HUES6 (cell line): ENCODE results near the gene UBQLN1.
"Not testable (repeated sequence)": the region's sequence is repeated elsewhere in the genome, so short reads cannot be mapped to it uniquely, and the experiment has no call there.

Experiments
- H3K27ac ChIP-seq: 2 replicates; pipeline ENCODE4 v1.7.0; 2013; ENCODE audit warnings: low read depth, mild to moderate bottlenecking, low read length, inconsistent platforms
- H3K27me3 ChIP-seq: 2 replicates; pipeline ENCODE4 v1.6.1; 2013; ENCODE audit warnings: low read length; ENCODE audit not compliant: control insufficient read depth, insufficient read depth
- H3K36me3 ChIP-seq: 2 replicates; pipeline ENCODE4 v1.6.1; 2013; ENCODE audit warnings: low read length; ENCODE audit not compliant: control insufficient read depth, insufficient read depth
- H3K4me1 ChIP-seq: 2 replicates; pipeline ENCODE4 v1.6.1; 2013; ENCODE audit warnings: low read length; ENCODE audit not compliant: control insufficient read depth, insufficient read depth
- H3K4me3 ChIP-seq: 2 replicates; pipeline ENCODE4 v1.5.1; 2013; ENCODE audit warnings: low read depth, low read length
- H3K9ac ChIP-seq: one replicate; pipeline ENCODE4 v1.6.1; 2013; ENCODE audit warnings: mild to moderate bottlenecking, low read length
- H3K9me3 ChIP-seq: 2 replicates; pipeline ENCODE4 v1.6.1; 2013; ENCODE audit warnings: low read depth, low read length; ENCODE audit not compliant: control insufficient read depth, insufficient read depth

Gene UBQLN1

DNA sequence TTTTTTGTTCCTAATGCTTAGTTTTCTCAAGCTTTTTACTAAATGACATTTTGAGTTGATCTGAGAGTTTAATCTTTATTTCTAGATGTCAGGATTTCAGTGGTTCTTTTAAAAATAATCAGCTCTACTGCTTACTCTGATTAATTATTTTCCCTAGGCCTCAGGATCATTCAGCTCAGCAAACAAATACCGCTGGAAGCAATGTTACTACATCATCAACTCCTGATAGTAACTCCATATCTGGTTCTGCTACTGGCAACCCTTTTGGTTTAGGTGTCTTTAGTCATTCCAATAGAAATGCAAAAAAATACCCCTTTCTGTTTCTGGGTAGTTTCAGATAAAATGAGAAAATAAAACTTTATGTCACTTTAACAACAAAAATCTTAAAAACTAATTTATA is 90.5 kb downstream of the UBQLN1 start:
- Histone ChIP-seq H3K9ac (no peak overlapping the region), H3K36me3 (no peaks in the 10 kb centered on the region), H3K4me1 (peaks cover 7% of the 10 kb centered on the region), H3K27me3 (no peaks in the 10 kb centered on the region), H3K4me3 (no peak overlapping the region), H3K27ac (no peak overlapping the region), H3K9me3 (no peaks in the 10 kb centered on the region)

DNA sequence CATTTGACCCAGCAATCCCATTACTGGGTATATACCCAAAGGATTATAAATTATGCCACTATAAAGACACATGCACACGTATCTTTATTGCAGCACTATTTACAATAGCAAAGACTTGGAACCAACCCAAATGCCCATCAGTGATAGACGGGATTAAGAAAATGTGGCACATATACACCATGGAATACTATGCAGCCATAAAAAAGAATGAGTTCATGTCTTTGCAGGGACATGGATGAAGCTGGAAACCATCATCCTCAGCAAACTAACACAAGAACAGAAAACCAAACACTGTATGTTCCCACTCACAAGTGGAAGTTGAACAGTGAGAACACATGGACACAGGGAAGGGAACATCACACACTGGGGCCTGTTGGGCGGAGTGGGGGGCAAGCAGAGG is 94.5 kb downstream of the UBQLN1 start:
- not testable (repeated sequence) for H3K9me3 ChIP-seq, H3K4me1 ChIP-seq, H3K9ac ChIP-seq, H3K27me3 ChIP-seq, H3K4me3 ChIP-seq, H3K36me3 ChIP-seq, H3K27ac ChIP-seq
